Sigmoid colon (tissue), 4 donors: ENCODE measurements around the gene SCUBE1.

Source experiments
- CTCF ChIP-seq, 4 experiments: fragments of 450-650 bp in 3 of 4; fragments of 200-600 bp in 1 of 4; IDR thresholded peaks; one replicate each; pipeline ENCODE4 v1.5.1; 2016 to 2019; ENCODE audit warnings: antibody characterized with exemption in 4 of 4, mild to moderate bottlenecking in 3 of 4, moderate library complexity in 2 of 4
- EP300 ChIP-seq, 4 donors: sonication (generic); formaldehyde crosslinking; IDR thresholded peaks; one replicate each; pipeline ENCODE4 v1.6.1; 2017; ENCODE audit warnings: antibody characterized with exemption in 4 of 4
- POLR2A ChIP-seq, 2 donors: fragments of 450-650 bp; IDR thresholded peaks; one replicate each; pipeline ENCODE4 v1.6.1; 2016; ENCODE audit warnings: antibody characterized with exemption in 2 of 2, mild to moderate bottlenecking in 2 of 2, moderate library complexity in 2 of 2
- POLR2AphosphoS5 ChIP-seq, 4 donors: sonication (generic); formaldehyde crosslinking; IDR thresholded peaks; one replicate each; pipeline ENCODE4 v1.6.1; 2017; ENCODE audit warnings: antibody characterized with exemption in 4 of 4

- TF ChIP-seq POLR2AphosphoS5 (IDR thresholded peaks at IDR 0.05) (no peak), CTCF (IDR thresholded peaks at IDR 0.05) (no peak), POLR2A (IDR thresholded peaks at IDR 0.05) (no peak), EP300 (IDR thresholded peaks at IDR 0.05) (no peak)
Measured at GRCh38 chr22:43331069-43331451, 12.1 kb downstream of the SCUBE1 start.
